GM19025 (cell line): Measurements from ENCODE around the gene TTC27.
"Not testable (repeated sequence)": the region's sequence is repeated elsewhere in the genome, so short reads cannot be mapped to it uniquely, and the experiment has no call there.

Experiments
- ATAC-seq: cut with Tn5 transposase; IDR thresholded peaks from one replicate; pipeline ENCODE4 v1.9.1; 2021; ENCODE audit warnings: mild to moderate bottlenecking, low read depth, moderate library complexity; ENCODE audit not compliant: unreplicated experiment

Gene TTC27

DNA sequence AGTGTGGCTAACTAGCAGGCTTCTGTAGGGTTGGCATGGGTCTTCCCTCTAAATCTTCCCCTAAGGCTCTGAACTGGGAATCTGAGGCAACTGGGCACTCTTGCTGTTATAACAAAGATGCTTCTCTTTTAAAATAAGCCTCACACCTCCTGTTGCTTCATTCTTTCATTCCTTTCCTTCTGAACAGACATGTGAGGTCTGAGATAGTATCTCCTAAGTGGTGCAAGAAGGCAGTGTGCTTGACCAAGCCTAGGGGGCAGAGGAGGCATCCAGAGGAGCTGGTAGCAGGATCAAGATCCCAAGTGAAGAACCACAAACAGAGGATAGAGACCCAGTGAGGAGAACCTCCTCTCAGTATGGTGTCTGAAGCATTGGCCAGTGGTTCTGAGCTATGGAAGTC is 90.9 kb downstream of the TTC27 start:
- no peak for ATAC-seq

DNA sequence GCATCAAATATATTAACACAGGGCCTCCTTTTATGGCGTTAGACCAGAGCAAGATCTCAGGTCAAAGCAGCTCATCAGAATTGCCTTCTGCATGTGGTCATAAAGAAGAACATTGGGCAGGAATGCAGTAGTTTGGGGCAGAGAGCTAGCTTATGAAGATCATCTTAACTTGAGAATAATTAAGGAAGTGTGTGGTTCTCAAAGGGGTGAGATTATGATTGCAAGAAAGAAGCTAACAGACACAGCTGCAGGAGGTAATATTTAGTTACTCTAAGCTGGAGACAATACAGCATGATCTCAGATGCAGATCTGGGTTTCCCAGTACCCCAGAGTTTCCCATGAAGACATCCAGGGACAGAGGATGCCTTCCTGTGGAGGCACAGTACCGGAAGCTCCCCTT is 91.6 kb downstream of the TTC27 start:
- no peak for ATAC-seq

DNA sequence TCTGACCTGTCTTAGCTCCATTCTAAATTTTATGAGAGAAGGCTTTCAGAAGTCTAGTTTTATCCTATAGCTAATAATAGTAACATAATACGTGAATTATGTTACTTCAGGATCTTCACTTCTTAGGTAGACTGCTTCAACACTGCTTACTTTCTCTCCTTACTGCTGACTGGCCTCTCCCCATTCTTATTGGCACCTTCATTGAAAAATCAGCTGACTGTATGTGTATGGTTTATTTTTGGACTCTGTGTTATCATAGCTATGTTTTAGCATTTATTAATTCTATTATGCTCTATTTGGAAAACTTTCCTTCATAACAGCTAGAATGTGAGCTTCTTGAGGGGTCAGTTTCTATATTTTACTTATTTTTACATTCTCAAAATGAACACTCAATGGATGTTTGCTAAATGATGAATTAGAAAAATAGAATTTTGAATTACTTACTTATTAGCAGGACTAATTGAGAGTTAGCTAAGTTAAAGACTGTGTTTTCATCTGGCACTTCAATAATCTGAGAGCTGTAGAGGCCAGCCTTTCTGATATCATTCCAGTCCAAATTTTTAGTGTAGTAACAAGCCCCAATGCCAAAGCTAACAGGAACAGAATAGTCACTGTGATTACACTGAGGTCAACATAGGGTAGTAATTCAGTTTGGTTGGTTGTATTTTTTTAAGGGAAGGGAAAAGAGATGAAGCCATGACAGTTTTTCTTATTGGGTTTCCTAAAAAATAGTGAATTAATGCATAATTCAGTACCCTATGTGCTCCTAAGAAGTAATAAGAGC is 92.3 kb downstream of the TTC27 start:
- no peak for ATAC-seq

DNA sequence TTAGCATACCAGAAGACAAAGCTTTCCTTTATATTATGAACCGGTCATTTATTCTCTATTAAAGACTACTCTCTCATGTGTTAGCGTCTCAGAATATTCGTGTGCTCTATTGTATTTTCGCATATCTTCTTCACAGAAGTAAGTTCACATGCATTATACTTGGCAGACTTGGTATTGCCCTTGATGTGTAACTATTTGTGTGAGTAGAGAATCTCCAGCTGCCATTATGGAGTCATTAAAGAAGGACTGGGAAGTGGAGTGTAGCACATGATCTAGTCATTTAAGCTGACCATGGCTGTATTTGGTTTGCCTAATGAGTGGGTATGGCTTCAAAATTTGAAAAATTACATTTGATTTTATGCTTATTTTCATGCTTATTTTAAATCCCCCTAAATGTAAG is 92.9 kb downstream of the TTC27 start:
- no peak for ATAC-seq

DNA sequence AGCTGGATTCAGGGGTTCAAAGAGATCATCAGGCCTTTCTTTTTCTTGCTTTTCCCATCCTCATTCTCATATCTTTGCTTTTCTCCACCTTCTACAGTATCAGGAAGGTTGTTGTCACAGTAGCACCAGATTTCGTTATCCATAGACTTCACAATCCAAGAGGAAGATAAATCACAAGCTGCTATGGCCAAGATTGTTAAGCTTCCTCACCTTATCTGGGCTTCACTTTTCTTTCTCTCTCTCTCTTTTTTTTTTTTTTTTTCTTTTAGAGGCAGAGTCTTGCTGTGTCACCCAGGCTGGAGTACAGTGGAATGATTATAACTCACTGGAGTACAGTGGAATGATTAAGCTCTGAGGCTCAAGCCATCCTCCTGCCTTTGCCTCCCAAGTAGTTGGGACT is 93.5 kb downstream of the TTC27 start:
- ATAC-seq: no peak

DNA sequence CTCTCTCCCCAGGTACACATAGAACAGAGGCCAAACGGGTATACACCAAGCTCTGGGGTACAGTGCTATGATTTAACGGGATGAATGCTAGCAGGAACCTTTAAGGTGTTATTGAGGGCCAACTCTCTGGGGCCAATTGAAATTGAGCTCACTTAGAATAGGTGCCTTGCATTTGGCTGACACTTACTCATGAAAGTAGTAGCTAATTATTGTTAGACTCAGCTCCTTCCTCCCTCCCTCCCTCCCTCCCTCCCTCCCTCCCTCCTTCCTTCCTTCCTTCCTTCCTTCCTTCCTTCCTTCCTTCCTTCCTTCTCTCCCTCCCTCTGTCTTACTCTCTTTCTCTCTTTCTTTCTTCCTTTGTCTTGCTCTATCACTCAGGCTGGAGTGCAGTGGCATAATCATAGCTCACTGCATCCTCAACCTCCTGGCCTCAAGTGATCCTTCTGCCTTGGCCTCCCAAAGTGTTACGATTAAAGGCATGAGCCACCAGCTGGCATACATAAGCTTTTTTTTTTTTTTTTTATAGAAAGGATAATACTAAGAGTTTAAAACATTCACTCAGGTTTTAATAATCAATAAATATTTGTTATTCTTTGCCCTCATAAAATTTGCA is 95.7 kb downstream of the TTC27 start:
- ATAC-seq: no peak

DNA sequence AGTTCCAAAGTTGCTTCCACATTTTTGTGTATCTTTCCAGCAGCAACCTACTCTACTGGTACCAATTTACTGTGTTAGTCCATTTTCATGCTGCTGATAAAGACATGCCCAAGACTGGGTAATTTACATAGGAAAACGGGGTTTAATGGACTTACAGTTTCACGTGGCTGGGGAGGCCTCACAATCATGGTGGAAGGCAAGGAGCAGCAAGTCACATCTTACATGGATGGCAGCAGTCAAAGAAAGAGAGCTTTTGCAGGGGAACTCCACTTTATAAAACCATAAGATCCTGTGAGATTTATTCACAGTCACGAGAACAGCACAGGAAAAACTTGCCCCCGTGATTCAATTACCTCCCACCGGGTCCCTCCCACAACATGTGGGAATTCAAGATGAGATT is 98.8 kb downstream of the TTC27 start:
- ATAC-seq: not testable (repeated sequence)

DNA sequence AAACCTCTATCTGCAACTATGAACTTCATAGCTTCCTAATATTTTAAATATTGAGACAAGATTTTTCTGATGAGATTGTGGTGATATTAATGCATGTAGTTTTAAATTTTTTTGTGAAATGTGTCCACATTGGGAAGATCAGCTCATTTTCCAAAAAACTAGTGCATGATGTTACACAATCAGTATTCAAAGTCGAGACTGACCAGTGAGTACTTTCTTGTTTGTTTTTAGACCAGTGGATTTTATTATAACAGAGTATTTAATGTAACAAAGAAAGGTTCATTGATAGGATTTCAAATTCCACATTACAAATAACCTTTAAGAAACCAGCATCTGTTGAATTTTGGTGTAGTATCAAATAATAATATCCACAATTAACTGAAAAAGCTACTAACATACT is 99.3 kb downstream of the TTC27 start:
- ATAC-seq: no peak

DNA sequence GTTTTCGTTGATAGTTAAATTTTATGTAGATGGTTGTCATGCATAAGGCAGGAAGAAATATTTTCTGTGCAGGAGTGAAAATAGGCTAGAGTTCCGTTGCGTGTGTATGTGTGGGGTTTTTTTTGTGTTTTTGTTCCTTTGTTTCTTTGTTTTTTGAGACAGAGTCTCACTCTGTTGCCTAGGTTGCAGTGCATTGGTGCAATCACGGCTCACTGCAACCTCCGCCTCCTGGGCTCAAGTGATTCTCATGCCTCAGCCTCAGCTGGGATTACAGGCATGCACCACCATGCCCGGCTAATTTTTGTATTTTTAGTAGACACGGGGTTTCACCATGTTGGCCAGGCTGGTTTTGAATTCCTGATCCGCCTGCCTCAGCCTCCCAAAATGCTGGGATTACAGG is 103.1 kb downstream of the TTC27 start:
- not testable (repeated sequence) for ATAC-seq

DNA sequence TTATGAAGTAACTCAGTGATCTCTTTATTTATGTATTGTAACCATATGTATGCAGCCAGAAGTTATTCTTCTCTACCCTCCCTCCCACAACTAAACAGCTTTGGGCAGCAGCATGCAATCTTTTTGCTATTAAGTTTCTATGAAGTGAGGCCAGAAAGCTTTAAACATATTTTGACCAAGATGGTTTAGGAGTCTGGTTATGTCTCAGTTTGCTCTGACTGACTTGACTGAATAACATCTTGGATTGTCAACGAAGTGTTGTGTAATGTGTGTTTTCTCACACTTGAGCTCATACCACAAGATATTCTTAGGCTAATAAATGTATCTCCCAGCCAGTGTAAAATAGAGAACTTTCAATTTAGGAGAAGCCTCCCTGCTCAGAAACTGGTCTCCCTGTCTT is 104.3 kb downstream of the TTC27 start:
- ATAC-seq: no peak

DNA sequence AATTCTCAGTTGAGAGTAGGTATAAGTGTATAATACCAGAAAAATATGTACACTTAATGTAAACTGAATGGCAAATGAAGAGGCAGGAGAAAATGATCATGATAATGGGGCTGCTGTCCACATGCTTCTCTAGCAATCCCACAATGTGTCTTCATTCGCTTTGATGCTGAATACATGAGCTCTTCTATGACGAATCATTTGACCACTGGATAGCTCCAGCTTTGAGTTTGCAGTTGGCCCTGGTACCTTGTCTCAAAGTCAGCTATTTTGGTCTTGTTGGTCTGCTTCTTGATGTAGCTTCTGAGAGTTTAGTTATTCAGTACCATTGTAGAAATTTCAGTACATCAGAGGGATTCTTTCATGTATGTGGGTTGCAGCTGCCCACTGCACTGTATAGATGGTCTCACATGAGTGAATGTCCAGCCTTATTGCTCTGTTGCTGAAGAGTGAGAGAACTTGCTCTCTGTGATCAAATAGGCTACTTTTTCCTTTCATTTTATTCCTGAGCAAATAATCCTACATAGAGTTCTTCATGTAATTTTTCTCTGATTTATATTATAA is 105.1 kb downstream of the TTC27 start:
- no peak for ATAC-seq

DNA sequence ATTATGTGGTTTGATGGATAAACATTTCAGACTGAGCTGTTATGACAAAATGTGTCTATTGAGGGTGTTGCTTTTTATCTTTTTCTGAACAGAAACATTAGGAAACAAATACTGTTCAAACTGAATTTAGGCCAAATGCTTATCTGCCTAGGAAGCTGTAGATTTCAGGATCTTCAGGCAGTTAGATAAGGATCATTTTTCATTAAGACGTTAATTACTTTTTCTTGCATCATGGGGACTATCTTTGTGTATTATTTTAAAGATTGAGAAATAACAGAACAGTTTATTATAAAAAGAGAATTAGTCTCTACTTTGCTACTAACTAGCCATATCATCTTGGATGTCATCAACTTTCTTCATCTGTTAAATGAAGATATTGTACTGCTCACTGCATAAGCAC is 107.5 kb downstream of the TTC27 start:
- ATAC-seq: no peak

DNA sequence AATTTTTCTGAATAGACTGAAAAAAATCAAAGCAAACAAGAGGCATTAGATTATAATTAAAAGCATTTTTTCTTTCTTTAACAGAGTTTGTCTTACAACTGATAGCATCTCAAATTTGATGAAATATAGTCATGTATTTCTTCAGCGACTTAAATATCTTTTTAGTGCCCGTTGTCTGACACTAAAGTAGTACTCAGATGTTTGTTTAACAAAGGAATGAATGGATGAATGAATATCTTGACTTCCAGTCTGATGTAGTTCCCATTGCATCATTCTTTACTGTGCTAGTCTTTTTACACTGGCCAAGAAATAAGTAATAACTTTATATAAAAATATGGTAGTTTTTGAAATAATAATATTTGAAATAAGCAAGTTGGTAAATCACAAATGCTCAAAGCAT is 111.1 kb downstream of the TTC27 start:
- ATAC-seq: no peak

DNA sequence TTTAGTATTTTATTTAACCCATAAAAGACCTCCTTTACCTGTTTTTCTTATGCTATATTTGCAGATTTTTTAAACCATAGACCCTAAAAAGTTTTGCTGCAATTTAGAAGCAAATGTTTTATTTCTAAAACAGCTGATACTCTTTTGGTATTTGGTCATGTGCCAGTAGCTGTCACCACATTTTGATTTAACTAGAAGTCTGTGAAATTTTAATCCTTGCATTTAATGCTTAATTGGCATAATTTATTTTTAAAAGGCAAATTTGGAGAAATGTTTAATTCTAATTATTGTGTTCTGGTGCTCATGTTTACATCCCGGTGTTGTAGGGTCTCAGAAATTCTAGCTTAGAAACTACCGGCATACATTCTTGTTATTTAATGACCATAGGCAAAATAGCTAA is 111.8 kb downstream of the TTC27 start:
- no peak for ATAC-seq

DNA sequence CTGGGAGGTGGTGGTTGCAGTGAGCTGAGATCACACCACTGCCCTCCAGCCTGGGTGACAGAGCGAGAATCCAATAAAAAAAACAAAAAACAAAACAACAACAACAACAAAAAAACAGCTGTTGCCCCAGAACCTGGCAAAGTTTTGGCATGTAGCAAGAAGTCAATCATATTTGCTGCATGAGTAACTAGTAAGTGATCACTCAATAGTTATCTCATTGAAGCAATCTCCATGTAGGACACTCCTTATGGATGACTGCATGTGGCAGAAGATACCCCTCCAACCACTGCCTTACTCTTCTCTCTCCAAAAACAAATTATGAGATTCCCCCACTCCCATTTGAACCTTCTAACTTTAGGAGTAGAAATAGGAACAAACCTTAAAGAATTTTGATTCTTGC is 113.7 kb downstream of the TTC27 start:
- no peak for ATAC-seq

DNA sequence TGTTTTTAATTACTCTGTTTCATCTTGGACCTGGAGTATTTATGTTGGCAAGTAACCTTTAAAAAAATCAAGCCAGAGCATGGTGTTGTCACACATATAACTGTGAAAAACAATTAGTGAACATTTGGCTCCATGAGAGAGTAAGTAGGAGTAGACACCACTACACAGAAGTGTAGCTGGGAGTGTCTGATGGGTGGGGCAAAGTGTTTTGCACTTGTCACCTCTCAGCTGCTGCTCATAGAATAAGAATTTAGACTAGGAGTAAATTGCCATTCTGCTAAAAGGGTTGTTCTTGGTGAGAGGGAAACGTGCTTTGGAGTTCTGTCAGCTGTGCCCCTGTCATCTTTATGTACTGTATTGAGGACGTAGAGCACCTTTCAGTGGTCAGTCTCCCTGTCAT is 114.5 kb downstream of the TTC27 start:
- ATAC-seq: no peak

DNA sequence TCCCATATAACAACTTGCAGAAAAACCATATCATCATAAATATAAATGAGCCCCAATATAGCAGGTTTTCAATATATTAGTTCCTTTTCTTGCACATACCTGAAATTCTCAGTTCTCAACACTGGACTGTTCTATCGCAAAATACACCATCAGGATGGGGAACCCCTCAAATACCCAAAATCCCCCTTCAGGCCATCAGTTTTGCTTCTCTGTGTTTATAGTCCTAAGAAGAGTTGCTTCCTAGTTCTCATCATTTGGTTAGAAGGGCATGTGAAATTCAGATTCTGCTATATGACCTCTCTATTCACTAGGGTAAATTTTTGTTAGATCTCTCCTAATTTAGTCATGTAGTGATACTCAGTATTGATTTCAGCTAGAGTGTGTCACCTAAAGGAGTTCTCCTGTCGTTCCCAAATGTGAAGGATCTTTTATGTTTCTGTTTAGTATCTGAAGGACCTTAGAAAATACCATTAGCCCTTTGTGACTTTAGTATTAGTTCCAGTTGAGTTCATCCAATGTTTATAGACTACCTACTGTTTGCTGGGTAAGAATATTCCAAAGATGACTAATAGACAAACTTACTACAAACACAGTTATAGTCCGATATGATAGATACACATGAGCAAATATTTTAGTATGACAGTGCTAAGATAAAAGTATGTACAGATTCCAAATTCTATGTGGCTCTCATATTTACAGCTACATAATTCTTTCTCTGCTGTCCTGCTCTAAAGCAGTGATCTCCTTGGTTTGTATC is 115.8 kb downstream of the TTC27 start:
- ATAC-seq: peak; percentile 65

DNA sequence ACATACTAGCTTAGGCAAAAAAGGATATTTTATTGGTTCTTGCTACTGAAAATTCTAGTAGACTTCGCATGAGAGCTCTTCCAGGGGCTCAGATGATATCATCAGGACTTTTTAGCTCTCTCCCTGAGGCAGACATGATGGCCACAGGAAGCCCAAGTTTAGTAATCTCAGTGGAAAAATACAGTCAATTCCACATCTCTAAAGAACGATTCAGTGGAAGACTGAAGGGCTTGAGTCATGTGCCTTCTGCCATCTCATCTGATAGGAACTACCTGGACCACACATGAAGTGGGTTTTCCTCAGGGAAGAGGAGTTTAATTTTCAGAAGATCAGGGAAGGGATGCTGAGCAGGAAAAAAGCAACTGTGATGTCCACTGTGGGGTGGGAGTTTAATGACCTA is 117.3 kb downstream of the TTC27 start:
- ATAC-seq: no peak

DNA sequence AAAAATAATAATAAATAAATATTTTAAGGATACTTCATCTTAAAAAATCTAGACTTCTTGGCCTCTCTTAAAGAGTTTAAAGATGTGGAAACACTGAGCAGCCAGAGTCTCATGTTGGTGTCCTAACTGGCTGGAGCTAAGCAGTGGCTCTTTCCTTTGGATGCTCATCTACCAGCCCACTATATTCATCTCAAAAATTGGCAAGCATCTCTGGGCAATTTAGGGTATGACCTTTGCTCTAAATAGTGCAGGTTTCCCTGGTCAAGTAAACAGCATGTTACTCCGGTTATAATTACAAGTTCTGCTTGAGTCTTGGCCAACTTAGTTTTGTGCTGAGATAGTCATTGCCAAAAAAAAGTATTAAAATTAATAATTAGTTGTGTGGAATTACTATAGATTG is 117.8 kb downstream of the TTC27 start:
- no peak for ATAC-seq

DNA sequence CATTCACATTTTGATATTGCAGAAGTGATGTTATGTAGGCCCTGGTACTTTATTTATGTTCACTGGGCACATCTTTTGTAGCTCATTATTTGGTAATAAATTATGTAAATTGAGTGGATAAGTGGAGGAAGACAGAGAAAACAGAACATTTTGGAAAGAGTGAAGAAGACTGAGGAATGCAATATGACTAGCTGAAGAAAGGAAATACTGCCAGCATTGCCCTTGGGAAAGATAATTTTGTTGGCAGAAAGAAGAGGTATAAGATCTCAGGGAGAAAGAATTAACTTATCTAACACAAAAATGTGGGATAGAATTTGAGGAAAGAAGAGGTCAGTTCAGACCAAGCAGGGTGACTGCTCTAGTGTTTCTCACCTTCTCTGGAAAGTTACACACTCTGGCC is 118.8 kb downstream of the TTC27 start:
- no peak for ATAC-seq

DNA sequence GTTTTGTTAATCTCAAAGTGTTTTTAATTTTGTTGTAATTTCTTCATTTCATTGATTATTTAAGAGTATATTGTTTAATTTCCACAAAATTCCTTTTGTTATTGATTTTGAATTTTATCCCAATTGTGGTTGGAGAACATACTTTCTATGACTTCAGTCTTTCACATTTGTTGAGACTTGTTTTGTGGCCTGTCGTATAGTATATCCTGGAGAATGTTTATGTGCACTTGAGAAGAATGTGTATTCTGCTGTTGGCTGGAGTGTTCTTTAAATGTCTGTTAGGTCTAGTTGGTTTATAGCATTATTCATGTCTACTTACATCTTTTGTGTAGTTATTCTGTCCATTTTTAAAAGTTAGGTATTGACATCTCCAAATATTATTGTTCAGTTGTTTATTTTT is 120.3 kb downstream of the TTC27 start:
- no peak for ATAC-seq
